Stimulated activated CD8-positive, alpha-beta memory T cell treated with anti-CD3 and anti-CD28 coated beads, Interleukin-15, amount 100 ng/mL, for 24 hours (primary cell): ENCODE data around the gene SMR3B.

ENCODE experiments used
- DNase-seq: peaks from one replicate; pipeline ENCODE4 v3.0.0-alpha.2; 2020; ENCODE audit warnings: low read depth

SMR3B gene

GRCh38 chr4:70382691-70383181 is at the start of gene SMR3B:
Gene SMR3B (plus strand): TSS chr4:70383131. CDS start chr4:70384511, 1,380 bp downstream.
- no peak for DNase-seq

GRCh38 chr4:70334681-70335080 is 48.2 kb upstream of the SMR3B start, which contains the start of gene CABS1:
Gene CABS1 (plus strand): TSS chr4:70334981. CDS start chr4:70335040, 59 bp downstream.
- no peak for DNase-seq

- no peak for DNase-seq
Measured at GRCh38 chr4:70336043-70336442, 46.9 kb upstream of the SMR3B start.

GRCh38 chr4:70337886-70338420 is 45.0 kb upstream of the SMR3B start:
- DNase-seq = no peak

DNA sequence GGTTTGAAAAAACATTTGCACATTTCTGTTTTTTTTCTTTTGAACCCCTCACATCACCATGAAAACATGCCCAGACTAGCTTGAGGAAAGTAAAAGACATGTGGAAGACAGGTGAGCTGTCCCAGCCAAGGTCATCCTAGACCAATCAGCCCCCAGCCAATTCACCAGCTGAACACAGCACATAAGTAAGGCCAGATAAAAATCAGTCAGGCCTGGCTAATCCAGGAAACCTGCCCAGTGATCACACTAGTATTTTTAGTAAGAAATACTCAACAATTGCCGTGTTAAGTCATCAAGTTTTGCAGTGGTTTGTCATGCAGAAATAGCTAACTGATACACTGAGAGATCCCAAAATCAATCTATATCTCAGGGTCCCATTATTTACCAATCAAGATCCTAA is 26.7 kb upstream of the SMR3B start:
- DNase-seq = no peak

DNA sequence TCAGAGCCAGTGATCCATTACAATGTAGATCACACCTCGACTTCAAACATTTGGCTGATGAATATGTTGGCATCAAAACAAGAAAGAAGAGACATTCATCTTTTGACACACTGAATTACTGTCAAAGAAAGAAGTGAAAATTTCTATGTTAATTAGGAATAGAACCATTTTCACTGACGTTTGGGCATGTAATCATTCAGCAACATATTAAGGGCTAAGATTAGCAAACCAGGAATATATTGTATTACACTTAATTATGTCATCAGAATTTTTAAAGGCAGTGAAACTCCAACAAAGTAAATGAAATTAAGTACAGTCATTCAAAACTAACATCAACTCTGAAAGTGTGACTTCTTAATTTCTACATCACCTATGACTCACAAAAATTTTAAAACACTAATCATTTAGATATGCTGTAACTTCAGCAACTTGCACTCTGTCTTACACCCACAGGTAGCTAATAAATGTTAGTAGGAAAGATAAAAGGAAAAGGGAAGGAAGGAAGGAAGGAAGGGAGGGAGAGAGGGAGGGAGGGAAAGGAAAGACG is 23.7 kb upstream of the SMR3B start:
- no peak for DNase-seq

DNA sequence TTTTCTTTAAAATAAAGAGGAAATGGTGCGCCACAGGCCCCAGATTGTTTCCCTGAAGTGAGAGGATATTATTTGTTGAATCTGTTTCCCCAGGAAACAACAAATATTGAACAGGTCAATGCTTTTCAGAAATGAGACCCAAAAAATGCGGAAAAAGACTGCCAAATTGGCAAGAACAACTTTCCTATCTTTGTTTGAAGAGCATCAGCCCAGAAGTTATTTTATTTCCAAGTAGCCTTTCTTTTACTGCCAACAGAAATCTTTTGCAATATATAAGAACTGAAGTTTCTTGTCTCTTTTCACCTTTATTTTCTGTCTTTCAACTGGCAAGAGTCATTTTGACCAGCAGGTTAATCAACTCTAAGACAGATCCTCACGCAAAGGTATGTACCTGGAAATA is 22.5 kb upstream of the SMR3B start, which contains the start of gene SMR3A:
Gene SMR3A (plus strand): TSS at position 301 of the 400 bp plus-strand sequence. CDS start 1,356 bp downstream, outside the sequence.
- no peak for DNase-seq

DNA sequence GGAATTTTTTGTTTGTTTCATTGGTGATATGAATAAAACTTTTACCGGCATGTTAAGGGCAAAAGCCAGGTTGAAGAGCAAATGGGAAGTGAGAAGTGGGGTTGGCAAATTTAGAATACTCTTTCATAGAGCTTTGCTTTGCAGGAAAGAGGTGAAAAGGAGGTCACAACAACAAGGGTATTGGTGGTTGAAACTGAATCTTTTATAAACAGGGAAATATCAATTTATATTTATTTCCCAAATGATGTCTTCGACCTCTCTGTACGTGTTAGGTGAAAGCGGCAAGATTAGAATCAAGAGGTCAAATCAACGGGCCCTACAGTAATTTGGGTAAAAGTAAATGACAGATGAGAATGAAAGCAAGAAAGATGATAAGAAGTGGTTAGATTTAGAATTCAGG is 18.9 kb upstream of the SMR3B start:
- DNase-seq = no peak

- DNase-seq = no peak
Measured at GRCh38 chr4:70365479-70365878, 17.5 kb upstream of the SMR3B start.

DNA sequence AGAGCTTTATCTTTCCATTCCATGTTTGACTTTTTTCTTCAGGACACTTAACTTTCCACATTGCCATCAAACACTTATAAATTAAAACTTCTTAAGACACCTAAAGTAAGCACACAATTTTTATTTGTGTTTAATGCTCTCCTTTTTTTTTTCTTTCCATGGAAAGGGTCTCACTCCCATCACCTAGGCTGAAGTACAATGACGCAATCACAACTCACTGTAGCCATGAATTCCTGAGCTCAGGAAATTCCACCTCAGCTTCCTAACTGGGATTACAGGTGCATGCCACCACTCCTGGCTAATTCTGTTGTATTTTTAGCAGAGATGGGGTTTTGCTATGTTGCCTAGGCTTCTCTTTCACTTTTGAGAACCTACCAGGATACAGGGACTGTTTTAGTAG is 15.1 kb upstream of the SMR3B start:
- DNase-seq = no peak

DNA sequence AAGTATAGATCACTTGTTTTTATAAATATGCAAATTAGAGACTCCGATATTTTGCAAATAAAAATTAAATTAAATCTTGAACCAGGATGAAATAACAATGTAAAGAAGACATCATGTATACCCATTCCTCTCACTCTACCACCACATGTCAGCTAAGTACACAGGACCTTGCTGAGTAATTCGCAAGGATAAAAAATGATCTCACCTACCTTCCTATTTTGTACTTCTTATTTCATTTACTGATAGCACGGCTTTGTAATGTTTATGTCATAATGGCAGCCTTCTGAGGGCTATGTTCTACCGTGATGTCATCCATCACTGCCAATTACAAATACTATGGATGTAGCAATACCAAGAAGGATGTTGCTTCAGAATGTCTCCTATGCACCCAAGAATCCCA is 10.9 kb upstream of the SMR3B start:
- DNase-seq = no peak

DNA sequence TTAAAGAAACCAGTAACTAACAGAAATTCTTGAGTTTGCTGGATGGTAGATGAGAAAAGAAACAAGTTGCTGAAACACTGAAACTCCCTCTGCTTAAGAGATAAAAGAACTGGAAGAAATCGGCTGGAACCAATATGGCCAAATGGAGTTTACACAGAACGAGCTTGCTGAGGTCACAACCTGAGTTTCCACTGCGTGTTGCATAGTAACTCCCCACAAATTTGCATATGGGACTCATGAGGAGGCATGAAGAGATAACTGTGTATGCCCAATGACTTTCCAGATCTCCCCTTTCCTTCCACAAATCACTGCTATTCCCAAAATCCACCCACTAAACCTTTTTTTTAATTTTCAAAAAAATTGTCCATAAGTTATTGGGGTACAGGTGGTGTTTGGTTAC is 10.2 kb upstream of the SMR3B start:
- DNase-seq = no peak

DNA sequence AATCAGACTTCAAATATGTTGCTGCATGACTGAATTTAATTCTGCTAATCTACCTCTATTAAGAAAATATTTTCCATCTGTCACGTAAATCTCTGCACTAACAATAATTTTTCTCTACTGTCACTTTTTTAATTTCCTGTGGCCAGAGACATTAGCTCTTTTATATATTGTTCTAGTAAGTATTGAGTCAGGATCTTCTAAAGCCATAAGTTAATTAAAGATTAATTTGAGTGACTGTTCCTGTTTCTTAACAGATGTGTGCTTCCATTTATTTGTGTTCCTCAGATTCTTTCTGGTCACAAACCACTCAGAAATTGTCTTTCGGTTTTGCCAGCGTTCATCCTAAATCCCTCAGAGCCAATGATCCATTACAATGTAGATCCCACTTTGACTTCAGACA is 2.4 kb upstream of the SMR3B start:
- no peak for DNase-seq

- DNase-seq = no peak
Measured at GRCh38 chr4:70392057-70392776, 9.3 kb downstream of the SMR3B start.

- no peak for DNase-seq
Measured at GRCh38 chr4:70397580-70397979, 14.6 kb downstream of the SMR3B start, which contains the start of gene OPRPN. Gene OPRPN (plus strand): TSS chr4:70397940. CDS start chr4:70399286, 1,346 bp downstream.

DNA sequence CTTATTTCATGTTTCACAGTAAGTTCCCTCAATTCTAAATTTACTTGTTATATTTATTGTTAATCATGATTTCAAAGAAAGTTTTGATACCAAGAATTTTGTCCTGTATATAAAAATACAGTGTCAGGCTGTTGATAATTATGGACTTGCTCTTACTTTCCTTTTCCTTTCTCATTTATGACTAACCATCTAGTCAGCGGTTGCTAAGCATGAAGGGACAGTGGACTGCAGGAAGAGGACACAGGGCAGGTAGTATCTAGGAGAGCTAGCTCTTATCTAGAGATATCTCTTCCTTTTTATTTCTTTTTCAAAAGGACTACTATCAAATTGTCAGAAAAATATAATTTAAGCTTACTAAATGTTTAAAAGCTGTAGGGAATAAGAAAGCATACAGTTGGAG is 16.4 kb downstream of the SMR3B start:
- no peak for DNase-seq

- DNase-seq = no peak
Measured at GRCh38 chr4:70402762-70403161, 19.8 kb downstream of the SMR3B start.

DNA sequence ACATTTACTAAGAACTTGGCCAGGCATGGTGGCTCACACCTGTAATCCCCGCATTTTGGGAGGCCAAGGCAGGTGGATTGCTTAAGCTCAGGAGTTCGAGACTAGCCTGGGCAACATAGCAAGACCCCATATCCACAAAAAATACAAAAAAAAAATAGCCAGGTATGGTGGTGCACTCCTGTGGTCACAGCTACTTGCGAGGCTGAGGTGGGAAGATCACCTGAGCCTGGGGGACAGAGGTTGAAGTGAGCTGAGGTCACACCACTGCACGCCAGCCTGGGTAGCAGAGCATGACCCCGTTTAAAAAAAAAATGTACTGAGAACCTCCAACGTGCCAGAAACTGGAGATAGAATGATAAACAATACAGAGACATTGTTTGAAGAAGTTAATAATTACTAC is 22.8 kb downstream of the SMR3B start:
- no peak for DNase-seq

DNA sequence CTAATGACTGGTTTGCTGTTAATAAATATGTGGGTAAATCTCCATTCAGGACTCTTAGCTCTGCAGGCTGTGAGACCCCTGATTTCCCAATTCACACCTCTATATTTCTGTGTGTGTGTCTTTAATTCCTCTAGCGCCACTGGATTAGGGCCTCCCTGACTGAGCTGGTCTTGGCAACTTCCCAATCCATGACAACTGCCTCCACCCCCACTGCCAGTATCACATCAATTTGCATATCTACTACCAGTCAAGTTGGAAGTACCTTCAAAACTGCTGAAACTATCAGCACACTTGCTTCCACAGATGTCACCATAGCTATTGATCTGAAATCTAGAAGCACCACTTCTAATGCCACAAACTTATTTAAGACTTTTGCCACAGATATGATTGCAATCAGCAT is 42.4 kb downstream of the SMR3B start:
- no peak for DNase-seq

DNA sequence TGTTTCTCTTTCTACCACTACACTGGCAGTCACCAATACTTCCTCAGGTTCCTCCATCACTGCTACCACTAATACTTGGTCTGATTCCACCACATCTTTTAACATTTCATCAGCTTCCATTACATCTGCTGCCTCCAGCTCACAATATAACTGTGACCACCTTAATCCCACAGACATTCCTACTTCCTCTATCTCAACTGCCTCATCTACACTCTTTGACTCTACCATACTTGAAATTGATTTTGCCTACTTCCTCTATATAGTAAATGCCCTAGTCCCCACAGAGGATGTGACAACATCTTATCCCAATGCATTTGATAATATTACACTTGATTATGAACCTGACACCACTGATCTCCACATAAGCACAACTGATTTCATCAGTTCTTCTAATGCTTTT is 43.9 kb downstream of the SMR3B start:
- DNase-seq = no peak

- no peak for DNase-seq
Measured at GRCh38 chr4:70437197-70437596, 54.3 kb downstream of the SMR3B start.
